Measurements from ENCODE around the gene AVPR1A.
"Not testable (repeated sequence)": the region's sequence is repeated elsewhere in the genome, so short reads cannot be mapped to it uniquely, and the experiment has no call there.

AVPR1A gene

DNA sequence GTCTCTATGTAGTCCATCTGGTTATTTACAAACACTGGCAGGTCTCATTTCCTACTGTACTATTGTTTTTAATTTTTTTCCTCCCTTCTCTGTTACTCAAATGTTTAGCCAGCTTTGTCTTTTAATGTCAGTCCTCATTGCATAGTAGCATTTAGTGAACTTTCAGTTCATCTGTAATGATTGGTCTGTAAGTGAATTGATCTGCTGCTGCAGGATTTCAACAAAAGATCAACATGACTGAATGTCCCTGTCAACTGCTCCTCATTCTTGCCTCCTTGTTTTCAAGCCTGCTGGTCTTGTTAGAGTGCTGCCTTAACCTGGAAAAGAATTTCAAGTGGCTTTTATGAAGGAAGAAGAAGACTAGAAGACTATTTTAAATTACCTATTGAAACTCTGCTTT, 19.3 kb upstream of the AVPR1A start:
- Histone ChIP-seq H3K27ac (replicated peaks) (no peak overlapping the region), H3K4me3 (replicated peaks; ENCODE audit: insufficient read depth, low read length) (no peak overlapping the region), H3K27me3 (ENCODE audit: insufficient read depth, poor library complexity, severe bottlenecking) (peaks cover 2% of the 10 kb centered on the region)
- TF ChIP-seq GABPA (IDR thresholded peaks at IDR 0.05; ENCODE audit: low read depth) (no peak), POLR2AphosphoS5 (IDR thresholded peaks at IDR 0.05; ENCODE audit: low read depth) (no peak), SPI1 (IDR thresholded peaks at IDR 0.05; ENCODE audit: borderline replicate concordance, low read depth) (no peak)
- TF ChIP-seq, protein P1, sequence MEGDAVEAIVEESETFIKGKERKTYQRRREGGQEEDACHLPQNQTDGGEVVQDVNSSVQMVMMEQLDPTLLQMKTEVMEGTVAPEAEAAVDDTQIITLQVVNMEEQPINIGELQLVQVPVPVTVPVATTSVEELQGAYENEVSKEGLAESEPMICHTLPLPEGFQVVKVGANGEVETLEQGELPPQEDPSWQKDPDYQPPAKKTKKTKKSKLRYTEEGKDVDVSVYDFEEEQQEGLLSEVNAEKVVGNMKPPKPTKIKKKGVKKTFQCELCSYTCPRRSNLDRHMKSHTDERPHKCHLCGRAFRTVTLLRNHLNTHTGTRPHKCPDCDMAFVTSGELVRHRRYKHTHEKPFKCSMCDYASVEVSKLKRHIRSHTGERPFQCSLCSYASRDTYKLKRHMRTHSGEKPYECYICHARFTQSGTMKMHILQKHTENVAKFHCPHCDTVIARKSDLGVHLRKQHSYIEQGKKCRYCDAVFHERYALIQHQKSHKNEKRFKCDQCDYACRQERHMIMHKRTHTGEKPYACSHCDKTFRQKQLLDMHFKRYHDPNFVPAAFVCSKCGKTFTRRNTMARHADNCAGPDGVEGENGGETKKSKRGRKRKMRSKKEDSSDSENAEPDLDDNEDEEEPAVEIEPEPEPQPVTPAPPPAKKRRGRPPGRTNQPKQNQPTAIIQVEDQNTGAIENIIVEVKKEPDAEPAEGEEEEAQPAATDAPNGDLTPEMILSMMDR (IDR thresholded peaks at IDR 0.05; ENCODE audit: insufficient read depth, low read length), result no peak
- TF ChIP-seq, protein P2, sequence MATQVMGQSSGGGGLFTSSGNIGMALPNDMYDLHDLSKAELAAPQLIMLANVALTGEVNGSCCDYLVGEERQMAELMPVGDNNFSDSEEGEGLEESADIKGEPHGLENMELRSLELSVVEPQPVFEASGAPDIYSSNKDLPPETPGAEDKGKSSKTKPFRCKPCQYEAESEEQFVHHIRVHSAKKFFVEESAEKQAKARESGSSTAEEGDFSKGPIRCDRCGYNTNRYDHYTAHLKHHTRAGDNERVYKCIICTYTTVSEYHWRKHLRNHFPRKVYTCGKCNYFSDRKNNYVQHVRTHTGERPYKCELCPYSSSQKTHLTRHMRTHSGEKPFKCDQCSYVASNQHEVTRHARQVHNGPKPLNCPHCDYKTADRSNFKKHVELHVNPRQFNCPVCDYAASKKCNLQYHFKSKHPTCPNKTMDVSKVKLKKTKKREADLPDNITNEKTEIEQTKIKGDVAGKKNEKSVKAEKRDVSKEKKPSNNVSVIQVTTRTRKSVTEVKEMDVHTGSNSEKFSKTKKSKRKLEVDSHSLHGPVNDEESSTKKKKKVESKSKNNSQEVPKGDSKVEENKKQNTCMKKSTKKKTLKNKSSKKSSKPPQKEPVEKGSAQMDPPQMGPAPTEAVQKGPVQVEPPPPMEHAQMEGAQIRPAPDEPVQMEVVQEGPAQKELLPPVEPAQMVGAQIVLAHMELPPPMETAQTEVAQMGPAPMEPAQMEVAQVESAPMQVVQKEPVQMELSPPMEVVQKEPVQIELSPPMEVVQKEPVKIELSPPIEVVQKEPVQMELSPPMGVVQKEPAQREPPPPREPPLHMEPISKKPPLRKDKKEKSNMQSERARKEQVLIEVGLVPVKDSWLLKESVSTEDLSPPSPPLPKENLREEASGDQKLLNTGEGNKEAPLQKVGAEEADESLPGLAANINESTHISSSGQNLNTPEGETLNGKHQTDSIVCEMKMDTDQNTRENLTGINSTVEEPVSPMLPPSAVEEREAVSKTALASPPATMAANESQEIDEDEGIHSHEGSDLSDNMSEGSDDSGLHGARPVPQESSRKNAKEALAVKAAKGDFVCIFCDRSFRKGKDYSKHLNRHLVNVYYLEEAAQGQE (IDR thresholded peaks at IDR 0.05; ENCODE audit: insufficient replicate concordance, low read depth), result no peak
- no peak for DNase-seq (ENCODE audit: low read depth in 1 of 2, low spot score in 1 of 2)

DNA sequence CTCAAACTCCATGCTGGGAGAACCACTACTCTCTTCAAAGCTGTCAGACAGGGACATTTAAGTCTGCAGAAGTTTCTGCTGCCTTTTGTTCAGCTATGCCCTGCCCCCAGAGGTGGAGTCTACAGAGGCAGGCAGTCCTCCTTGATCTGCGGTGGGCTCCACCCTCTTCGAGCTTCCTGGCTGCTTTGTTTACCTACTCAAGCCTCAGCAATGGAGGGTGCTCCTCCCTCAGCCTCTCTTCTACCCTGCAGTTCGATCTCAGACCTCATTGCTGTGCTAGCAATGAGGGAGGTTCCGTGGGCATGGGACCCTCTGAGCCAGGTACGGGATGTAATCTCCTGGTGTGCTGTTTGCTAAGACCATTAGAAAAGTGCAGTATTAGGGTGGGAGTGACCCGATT, 16.7 kb upstream of the AVPR1A start:
- DNase-seq (ENCODE audit: low read depth in 1 of 2, low spot score in 1 of 2); H3K4me3 ChIP-seq (replicated peaks; ENCODE audit: insufficient read depth, low read length); H3K27me3 ChIP-seq (ENCODE audit: insufficient read depth, poor library complexity, severe bottlenecking); H3K27ac ChIP-seq (replicated peaks): not testable (repeated sequence)

DNA sequence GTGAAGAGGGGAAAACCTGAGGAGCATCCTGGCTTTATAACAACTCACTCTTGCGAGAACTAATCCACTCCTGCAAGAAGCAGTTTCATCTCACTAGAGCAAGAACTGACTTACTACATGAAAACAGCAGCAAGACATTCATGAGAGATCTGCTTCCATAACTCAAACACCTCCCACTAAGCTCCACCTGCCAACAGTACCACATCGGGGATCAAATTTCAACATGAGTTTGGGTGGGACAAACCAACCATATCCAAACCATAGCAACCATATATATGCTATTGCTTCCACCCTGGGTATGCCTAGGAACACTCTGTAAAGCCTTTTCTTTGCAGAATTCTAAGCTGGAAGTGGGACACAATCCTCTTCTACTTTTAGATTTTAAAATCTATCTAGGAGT, 13.9 kb upstream of the AVPR1A start:
- TF ChIP-seq SPI1 (IDR thresholded peaks at IDR 0.05; ENCODE audit: borderline replicate concordance, low read depth), result no peak
- TF ChIP-seq GABPA (IDR thresholded peaks at IDR 0.05; ENCODE audit: low read depth), result no peak
- TF ChIP-seq, protein P2 (IDR thresholded peaks at IDR 0.05; ENCODE audit: insufficient replicate concordance, low read depth), result no peak
- no peak for TF ChIP-seq POLR2AphosphoS5 (IDR thresholded peaks at IDR 0.05; ENCODE audit: low read depth)
- TF ChIP-seq, protein P1 (IDR thresholded peaks at IDR 0.05; ENCODE audit: insufficient read depth, low read length), result no peak
- Histone ChIP-seq H3K27me3 (ENCODE audit: insufficient read depth, poor library complexity, severe bottlenecking) (no peaks in the 10 kb centered on the region), H3K27ac (replicated peaks) (no peak overlapping the region), H3K4me3 (replicated peaks; ENCODE audit: insufficient read depth, low read length) (no peak overlapping the region)
- no peak for DNase-seq (ENCODE audit: low read depth in 1 of 2, low spot score in 1 of 2)

DNA sequence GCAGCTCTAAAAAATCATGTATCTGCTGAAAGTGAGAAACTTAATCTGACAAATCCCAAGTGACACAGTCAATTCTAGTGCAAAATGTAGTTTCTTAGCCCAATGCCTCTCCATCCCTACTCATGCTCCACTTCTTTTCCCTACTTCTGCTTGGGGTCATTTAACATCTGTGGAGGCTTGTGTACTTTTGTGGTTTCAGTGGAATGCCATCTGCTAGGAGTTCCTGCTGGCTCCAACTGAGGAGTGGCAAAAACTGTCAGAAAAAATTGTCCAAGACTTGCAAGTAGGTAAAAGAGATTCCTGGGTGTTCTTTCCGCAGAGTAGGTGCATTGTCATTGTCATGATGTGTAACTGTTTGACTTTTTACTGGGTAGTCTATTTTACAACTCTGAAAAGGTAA, 12.5 kb upstream of the AVPR1A start:
- no peak for DNase-seq (ENCODE audit: low read depth in 1 of 2, low spot score in 1 of 2)
- Histone ChIP-seq H3K27me3 (ENCODE audit: insufficient read depth, poor library complexity, severe bottlenecking) (no peaks in the 10 kb centered on the region), H3K27ac (replicated peaks) (no peak overlapping the region), H3K4me3 (replicated peaks; ENCODE audit: insufficient read depth, low read length) (no peak overlapping the region)
- TF ChIP-seq GABPA (IDR thresholded peaks at IDR 0.05; ENCODE audit: low read depth) (no peak), SPI1 (IDR thresholded peaks at IDR 0.05; ENCODE audit: borderline replicate concordance, low read depth) (no peak), POLR2AphosphoS5 (IDR thresholded peaks at IDR 0.05; ENCODE audit: low read depth) (no peak)
- TF ChIP-seq, protein P2 (IDR thresholded peaks at IDR 0.05; ENCODE audit: insufficient replicate concordance, low read depth), result no peak
- TF ChIP-seq, protein P1 (IDR thresholded peaks at IDR 0.05; ENCODE audit: insufficient read depth, low read length), result no peak
